Left ventricle myocardium inferior (tissue), 1 donor: Measurements from ENCODE around the gene HNRNPLL. TPM values are rescaled to one million over a fixed set of nuclear protein-coding genes. Genes with fewer than 3 reads are reported as not detected.

Source experiments
- DNase-seq: peaks from one replicate; pipeline ENCODE4 v3.0.0-alpha.2; 2020
- H3K27ac ChIP-seq: fragments of 200-600 bp; replicated peaks from 2 replicates; pipeline ENCODE4 v1.8.0; 2021
- H3K27me3 ChIP-seq: fragments of 200-600 bp; 2 replicates; pipeline ENCODE4 v1.8.0; 2021; ENCODE audit warnings: low read depth
- H3K36me3 ChIP-seq: fragments of 200-600 bp; 2 replicates; pipeline ENCODE4 v1.8.0; 2021
- H3K4me1 ChIP-seq: fragments of 200-600 bp; 2 replicates; pipeline ENCODE4 v1.8.0; 2021
- H3K4me3 ChIP-seq: fragments of 200-600 bp; 2 replicates; pipeline ENCODE4 v1.8.0; 2021; ENCODE audit warnings: mild to moderate bottlenecking, moderate library complexity
- H3K9me3 ChIP-seq: fragments of 200-600 bp; replicated peaks from 2 replicates; pipeline ENCODE4 v1.8.0; 2021
- intact Hi-C: fragments of 100-400 bp; cut with micrococcal nuclease; formaldehyde crosslinking; loops from one replicate; pipeline ENCODE4 v1.11.0; 2022
- total RNA-seq: library from RNA; stranded (reverse); fragmentation: NEBNext Ultra II Directional; extraction: Animal tissue kit (Norgen Biotek cat#: 25700); gene quantifications from one replicate; pipeline ENCODE4 v1.2.1, GENCODE V29; 2021
- TF ChIP-seq, protein P1 (sequence below): fragments of 200-600 bp; IDR thresholded peaks from 2 replicates; pipeline ENCODE4 v1.8.0; 2021; ENCODE audit warnings: antibody characterized with exemption, mild to moderate bottlenecking, borderline replicate concordance
- donor health status: DM: no; HTN: yes; CAD: no; lungs with severe emphysema.

The HNRNPLL gene
- total RNA-seq, 1 donor from 2014 or later, result 26.3 TPM

DNA sequence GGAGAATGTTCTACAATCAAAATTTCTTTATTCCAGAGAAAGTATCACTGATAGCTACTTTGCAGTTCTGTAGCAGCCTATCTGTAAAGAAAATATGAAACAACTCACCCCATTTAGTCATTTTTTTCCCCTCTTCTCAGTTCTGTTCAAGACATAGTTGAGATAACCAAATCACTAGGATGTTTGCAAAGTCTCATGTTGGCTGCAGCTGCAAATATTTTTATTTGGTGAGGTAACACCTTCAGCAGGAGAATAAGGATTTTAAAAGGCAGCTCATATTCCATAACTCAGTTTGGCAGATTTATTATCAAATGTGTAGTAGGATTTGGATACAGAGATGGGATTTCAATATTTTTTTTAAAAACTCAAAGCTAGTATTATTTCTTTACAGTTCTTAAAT lies 41.0 kb downstream of the HNRNPLL start:
- no peak for DNase-seq
- TF ChIP-seq, protein P1, sequence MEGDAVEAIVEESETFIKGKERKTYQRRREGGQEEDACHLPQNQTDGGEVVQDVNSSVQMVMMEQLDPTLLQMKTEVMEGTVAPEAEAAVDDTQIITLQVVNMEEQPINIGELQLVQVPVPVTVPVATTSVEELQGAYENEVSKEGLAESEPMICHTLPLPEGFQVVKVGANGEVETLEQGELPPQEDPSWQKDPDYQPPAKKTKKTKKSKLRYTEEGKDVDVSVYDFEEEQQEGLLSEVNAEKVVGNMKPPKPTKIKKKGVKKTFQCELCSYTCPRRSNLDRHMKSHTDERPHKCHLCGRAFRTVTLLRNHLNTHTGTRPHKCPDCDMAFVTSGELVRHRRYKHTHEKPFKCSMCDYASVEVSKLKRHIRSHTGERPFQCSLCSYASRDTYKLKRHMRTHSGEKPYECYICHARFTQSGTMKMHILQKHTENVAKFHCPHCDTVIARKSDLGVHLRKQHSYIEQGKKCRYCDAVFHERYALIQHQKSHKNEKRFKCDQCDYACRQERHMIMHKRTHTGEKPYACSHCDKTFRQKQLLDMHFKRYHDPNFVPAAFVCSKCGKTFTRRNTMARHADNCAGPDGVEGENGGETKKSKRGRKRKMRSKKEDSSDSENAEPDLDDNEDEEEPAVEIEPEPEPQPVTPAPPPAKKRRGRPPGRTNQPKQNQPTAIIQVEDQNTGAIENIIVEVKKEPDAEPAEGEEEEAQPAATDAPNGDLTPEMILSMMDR, result no peak
- H3K9me3 ChIP-seq, result no peaks in the 10 kb centered on the region
- no peak overlapping the region for H3K4me3 ChIP-seq
- intact Hi-C loops, result no loop called here
- H3K36me3 ChIP-seq, result peaks cover 55% of the 10 kb centered on the region
- no peaks in the 10 kb centered on the region for H3K4me1 ChIP-seq
- no peaks in the 10 kb centered on the region for H3K27me3 ChIP-seq
- no peak overlapping the region for H3K27ac ChIP-seq

DNA sequence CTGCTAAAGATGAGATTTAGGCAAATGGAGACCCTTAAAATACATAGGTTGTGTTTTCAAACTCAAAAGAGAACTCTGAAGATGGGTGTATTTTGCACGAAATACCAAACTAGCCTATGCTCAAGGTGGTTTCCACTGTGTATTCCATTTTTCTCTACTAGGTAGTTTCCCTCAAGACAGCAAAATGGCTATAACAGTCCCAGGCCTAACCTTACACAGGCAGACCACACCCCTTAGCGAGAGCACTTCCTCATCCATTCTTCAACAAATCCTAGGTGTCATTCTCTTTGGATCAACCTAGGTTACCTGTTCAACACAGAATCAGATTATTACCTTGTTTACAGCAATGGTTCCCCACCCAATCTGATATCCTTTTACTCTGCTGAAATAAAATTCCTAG lies 42.6 kb downstream of the HNRNPLL start:
- TF ChIP-seq, protein P1, result no peak
- Histone ChIP-seq H3K4me3 (no peak overlapping the region), H3K27ac (no peak overlapping the region), H3K4me1 (no peaks in the 10 kb centered on the region), H3K27me3 (no peaks in the 10 kb centered on the region), H3K9me3 (no peaks in the 10 kb centered on the region), H3K36me3 (peaks cover 41% of the 10 kb centered on the region)
- no peak for DNase-seq
- intact Hi-C loops, result no loop called here

DNA sequence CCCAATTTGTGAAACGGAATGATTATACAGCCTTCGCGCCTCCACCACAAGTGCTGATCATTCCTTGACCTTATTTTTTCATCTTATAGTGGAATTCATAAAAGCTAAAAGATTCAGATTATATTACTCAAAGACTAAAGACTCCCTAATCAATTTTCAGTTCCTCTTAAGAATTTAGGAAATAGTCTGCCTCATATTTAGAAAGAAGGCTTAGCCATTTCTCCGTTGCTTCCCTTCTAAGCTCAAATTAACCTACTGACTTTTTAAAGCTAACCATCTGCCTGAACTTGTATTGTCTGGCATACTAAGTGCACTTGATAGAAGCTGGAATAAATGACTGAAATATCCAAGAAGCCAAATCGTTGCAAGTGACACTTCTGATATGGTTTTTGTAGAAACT lies 44.7 kb downstream of the HNRNPLL start:
- H3K36me3 ChIP-seq, result peaks cover 24% of the 10 kb centered on the region
- H3K27me3 ChIP-seq, result no peaks in the 10 kb centered on the region
- intact Hi-C loops, result no loop called here
- H3K27ac ChIP-seq, result no peak overlapping the region
- no peak for DNase-seq
- H3K9me3 ChIP-seq, result no peaks in the 10 kb centered on the region
- H3K4me1 ChIP-seq, result no peaks in the 10 kb centered on the region
- TF ChIP-seq, protein P1, result no peak
- H3K4me3 ChIP-seq, result no peak overlapping the region

DNA sequence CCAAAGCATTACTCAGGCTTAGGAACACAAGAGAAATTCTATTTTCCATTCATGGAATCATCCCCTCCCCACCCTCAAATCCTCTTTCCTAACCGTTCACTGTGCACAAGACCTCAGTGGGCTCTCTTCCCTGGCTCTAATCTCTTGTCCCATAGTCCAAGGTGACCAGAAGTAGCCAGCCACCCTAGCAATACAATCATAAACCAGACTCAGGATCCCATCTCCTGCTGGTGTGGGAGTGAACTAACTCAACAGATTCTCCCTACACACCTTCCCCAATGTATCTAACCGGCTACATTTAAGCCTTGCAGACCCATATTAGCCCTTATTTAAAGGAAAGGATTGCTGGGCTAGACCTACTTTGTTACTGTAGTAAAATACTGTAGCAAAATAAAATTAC lies 45.5 kb downstream of the HNRNPLL start:
- Histone ChIP-seq H3K9me3 (no peaks in the 10 kb centered on the region), H3K4me1 (no peaks in the 10 kb centered on the region), H3K27ac (no peak overlapping the region), H3K27me3 (no peaks in the 10 kb centered on the region), H3K36me3 (peaks cover 18% of the 10 kb centered on the region), H3K4me3 (no peak overlapping the region)
- intact Hi-C loops, result no loop called here
- TF ChIP-seq, protein P1, result no peak
- no peak for DNase-seq

DNA sequence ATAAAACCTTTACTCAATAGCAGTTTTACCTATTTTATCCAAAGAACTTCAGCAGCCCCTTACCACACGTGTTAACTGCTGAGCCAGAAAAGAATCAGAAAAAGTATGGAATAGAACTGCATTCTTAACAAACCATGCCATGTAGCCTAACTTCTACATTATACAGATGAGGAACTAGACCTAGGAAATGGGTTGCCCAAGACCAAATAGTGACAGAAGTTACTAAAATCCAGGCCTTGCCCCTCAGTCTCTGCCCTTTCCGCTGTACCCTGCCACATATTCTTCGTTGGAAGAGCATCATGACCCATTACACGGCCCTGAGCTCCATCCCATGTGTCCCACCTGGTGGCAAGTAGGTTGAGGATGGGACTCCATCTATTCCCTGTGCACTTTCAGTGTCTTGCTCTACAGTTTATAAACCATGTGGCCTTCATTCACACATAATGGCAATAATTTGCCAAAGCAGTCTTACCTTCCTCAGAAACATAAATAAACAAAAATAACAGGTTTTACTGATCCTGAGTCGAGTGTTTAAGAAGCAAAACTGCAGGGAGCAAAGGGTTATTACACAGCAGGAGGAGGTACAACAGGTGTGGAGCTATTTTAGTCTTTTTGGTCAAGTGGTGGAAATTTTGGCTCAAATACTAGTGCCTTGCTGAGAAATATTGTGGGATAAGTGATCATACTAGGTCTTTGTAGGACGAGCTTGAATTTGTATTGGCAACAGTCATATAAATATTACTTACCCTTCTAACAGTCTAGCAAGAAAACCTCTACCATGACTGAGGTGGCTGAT lies 46.5 kb downstream of the HNRNPLL start:
- Histone ChIP-seq H3K4me1 (no peaks in the 10 kb centered on the region), H3K36me3 (peaks cover 11% of the 10 kb centered on the region), H3K27ac (no peak overlapping the region), H3K4me3 (no peak overlapping the region), H3K9me3 (no peaks in the 10 kb centered on the region), H3K27me3 (no peaks in the 10 kb centered on the region)
- no peak for DNase-seq
- intact Hi-C loops, result no loop called here
- TF ChIP-seq, protein P1, result no peak
